Naive thymus-derived CD8-positive, alpha-beta T cell (primary cell): ENCODE results near the gene CRYBA2. TPM values are rescaled to one million over a fixed set of nuclear protein-coding genes. Genes with fewer than 3 reads are reported as not detected.

Experiments
- ATAC-seq, 2 donors: fragments of 150-1000 bp; cut with Tn5 transposase in 1 of 2; sonication (Bioruptor Pico), chemical (Tn5 transposase) in 1 of 2; 1 replicate in 1 of 2; 2 replicates in 1 of 2; pipeline ENCODE4 v1.10.0; 2021; ENCODE audit warnings: mild to moderate bottlenecking in 2 of 2, moderate library complexity in 2 of 2
- POLR2A ChIA-PET: fragments of 350-600 bp; sonication (Branson Sonifier 250); formaldehyde crosslinking; loops from one replicate; lab custom pipeline; 2021; ENCODE audit warnings: antibody characterized with exemption; lab: Charles Lee
- DNase-seq, 10 donors: peaks; one replicate each; pipeline versions ENCODE4 v3.0.0 to v3.0.0-alpha.2; 2020 to 2022
- H3K27ac Mint-ChIP-seq, 10 donors: one replicate each; pipeline ENCODE4 v1.8.0; 2020 to 2022; ENCODE audit warnings: mild to moderate bottlenecking in 10 of 10, mixed read lengths in 10 of 10, moderate library complexity in 4 of 10, inconsistent platforms in 1 of 10
- H3K27me3 Mint-ChIP-seq, 5 donors: one replicate each; pipeline ENCODE4 v1.8.0; 2021 to 2022; ENCODE audit warnings: mixed read lengths in 5 of 5
- H3K36me3 Mint-ChIP-seq, 3 donors: one replicate each; pipeline ENCODE4 v1.8.0; 2020 to 2022; ENCODE audit warnings: mixed read lengths in 3 of 3, mild to moderate bottlenecking in 2 of 3, inconsistent platforms in 1 of 3
- H3K4me1 Mint-ChIP-seq, 4 donors: one replicate each; pipeline ENCODE4 v1.8.0; 2021 to 2022; ENCODE audit warnings: mixed read lengths in 4 of 4
- H3K4me3 Mint-ChIP-seq, 10 donors: one replicate each; pipeline ENCODE4 v1.8.0; 2020 to 2022; ENCODE audit warnings: mild to moderate bottlenecking in 10 of 10, mixed read lengths in 10 of 10, moderate library complexity in 6 of 10, inconsistent platforms in 1 of 10
- H3K9me3 Mint-ChIP-seq, 9 donors: one replicate each; pipeline ENCODE4 v1.8.0; 2020 to 2022; ENCODE audit warnings: mixed read lengths in 9 of 9, mild to moderate bottlenecking in 3 of 9, inconsistent platforms in 1 of 9, moderate library complexity in 1 of 9
- polyA plus RNA-seq, 3 donors: library from polyadenylated mRNA; unstranded; fragments of 300-500 nt; fragmentation: Illumina TruSeq; gene quantifications; one replicate each; pipeline ENCODE4 v1.2.3, GENCODE V29; 2021
- total RNA-seq, 8 experiments: library from RNA in 2 of 8; stranded (reverse) in 2 of 8; gene quantifications; one replicate each; pipeline ENCODE4 v1.2.3 and lab custom pipeline; 2021 to 2026

Gene CRYBA2
- total and polyA plus RNA-seq, 5 experiments from 2014 or later = not detected

DNA sequence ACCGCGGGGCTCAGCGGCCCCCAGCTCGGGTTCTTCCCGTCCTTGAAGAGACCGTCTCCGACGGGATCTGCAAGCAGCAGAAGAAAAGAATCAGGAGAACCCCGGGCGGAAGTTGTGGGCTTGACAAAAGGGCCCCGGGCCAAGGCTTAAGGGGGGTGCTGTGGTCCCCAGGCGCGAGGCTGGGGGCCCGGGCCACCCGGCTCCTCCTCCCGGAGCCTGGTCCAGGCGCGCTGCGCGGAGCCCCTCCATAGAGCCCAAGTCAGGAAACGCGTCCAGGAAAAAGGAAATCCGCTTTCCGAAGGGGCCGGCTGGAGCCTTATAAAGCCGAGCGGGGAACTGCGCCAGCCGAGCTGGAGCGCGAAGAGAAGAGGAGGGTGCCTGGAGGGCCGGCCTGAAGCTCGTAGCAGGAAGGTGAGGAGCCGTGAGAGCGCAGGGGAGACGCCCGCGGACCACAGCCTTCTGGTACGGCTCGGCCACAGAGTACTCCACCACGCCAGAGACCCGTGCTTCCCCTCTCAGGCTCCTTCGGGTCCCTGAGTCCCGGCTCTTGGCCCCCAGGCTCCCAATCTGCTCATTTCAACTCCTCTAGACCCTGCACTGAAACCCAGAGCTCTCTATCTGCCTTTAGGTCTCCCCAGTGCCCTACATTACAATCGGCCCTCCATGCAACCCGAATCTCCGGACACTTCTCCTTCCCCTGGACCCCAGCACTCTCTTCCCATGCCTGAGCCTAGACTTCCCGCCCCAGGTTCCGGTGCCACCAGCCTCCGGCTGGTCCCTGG is 8.8 kb downstream of the CRYBA2 start:
- H3K4me1 Mint-ChIP-seq = peaks cover 25 to 52% (median 39%) of the 10 kb centered on the region in 4 donors
- DNase-seq (peak in 1 of 10 donors; percentile 57), ATAC-seq (no peak)
- H3K36me3 Mint-ChIP-seq = peaks cover 0 to 2% (median 0%) of the 10 kb centered on the region in 3 donors
- H3K9me3 Mint-ChIP-seq = no peaks in the 10 kb centered on the region
- POLR2A ChIA-PET = no interaction called here
- peak overlapping the region in 8 of 10 donors; percentile 12 to 64 (median 54) for H3K4me3 Mint-ChIP-seq
- H3K27me3 Mint-ChIP-seq = peaks cover 39 to 100% (median 65%) of the 10 kb centered on the region in 5 donors
- H3K27ac Mint-ChIP-seq = peak overlapping the region in 2 of 10 donors; percentile 27 to 40

DNA sequence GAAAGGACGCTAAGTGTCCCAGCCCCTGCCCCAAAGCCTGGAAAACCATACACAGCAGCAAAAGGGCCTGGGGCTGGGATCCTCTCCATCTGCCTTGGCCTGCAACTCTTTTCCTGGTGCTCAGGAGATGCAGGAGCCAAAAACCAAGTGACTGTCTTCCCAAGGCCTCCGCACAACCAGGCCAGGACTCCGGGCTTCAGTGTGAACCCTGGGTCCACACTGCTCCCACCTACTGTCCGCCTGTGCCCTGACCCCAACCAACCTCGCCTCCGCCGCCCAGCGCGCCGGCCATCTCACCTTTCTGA is 9.3 kb downstream of the CRYBA2 start:
- no peak overlapping the region for H3K27ac Mint-ChIP-seq
- no peaks in the 10 kb centered on the region for H3K9me3 Mint-ChIP-seq
- H3K4me1 Mint-ChIP-seq = peaks cover 25 to 52% (median 40%) of the 10 kb centered on the region in 4 donors
- no peak for ATAC-seq
- peak overlapping the region in 5 of 10 donors; percentile 7 to 53 (median 26) for H3K4me3 Mint-ChIP-seq
- H3K36me3 Mint-ChIP-seq = peaks cover 0 to 2% (median 0%) of the 10 kb centered on the region in 3 donors
- POLR2A ChIA-PET = no interaction called here
- peak in 1 of 10 donors; percentile 15 for DNase-seq
- peaks cover 33 to 100% (median 59%) of the 10 kb centered on the region in 5 donors for H3K27me3 Mint-ChIP-seq

GRCh38 chr2:218983263-218983933 is 9.8 kb downstream of the CRYBA2 start:
- Mint-ChIP-seq H3K27ac (peak overlapping the region in 1 of 10 donors; percentile 18), H3K4me3 (peak overlapping the region in 8 of 10 donors; percentile 13 to 87 (median 36)), H3K9me3 (no peaks in the 10 kb centered on the region), H3K4me1 (peaks cover 25 to 52% (median 40%) of the 10 kb centered on the region in 4 donors), H3K27me3 (peaks cover 31 to 100% (median 58%) of the 10 kb centered on the region in 5 donors), H3K36me3 (peaks cover 0 to 2% (median 0%) of the 10 kb centered on the region in 3 donors)
- ATAC-seq = no peak
- POLR2A ChIA-PET = no interaction called here
- DNase-seq = peak in 1 of 10 donors; percentile 15

GRCh38 chr2:218982586-218983262 is 10.5 kb downstream of the CRYBA2 start:
- Mint-ChIP-seq H3K36me3 (peaks cover 0 to 2% (median 0%) of the 10 kb centered on the region in 3 donors), H3K27ac (peak overlapping the region in 1 of 10 donors; percentile 24), H3K4me1 (peaks cover 25 to 52% (median 40%) of the 10 kb centered on the region in 4 donors), H3K9me3 (no peaks in the 10 kb centered on the region), H3K27me3 (peaks cover 34 to 100% (median 59%) of the 10 kb centered on the region in 5 donors), H3K4me3 (peak overlapping the region in 9 of 10 donors; percentile 48 to 87 (median 72))
- ATAC-seq (no peak), DNase-seq (peak in 1 of 10 donors; percentile 52)
- POLR2A ChIA-PET = interaction anchor here (0.8 kb wide), 1 partner anchor 98 kb away, joined by 3 read pairs; no protein-coding TSS in a partner anchor

DNA sequence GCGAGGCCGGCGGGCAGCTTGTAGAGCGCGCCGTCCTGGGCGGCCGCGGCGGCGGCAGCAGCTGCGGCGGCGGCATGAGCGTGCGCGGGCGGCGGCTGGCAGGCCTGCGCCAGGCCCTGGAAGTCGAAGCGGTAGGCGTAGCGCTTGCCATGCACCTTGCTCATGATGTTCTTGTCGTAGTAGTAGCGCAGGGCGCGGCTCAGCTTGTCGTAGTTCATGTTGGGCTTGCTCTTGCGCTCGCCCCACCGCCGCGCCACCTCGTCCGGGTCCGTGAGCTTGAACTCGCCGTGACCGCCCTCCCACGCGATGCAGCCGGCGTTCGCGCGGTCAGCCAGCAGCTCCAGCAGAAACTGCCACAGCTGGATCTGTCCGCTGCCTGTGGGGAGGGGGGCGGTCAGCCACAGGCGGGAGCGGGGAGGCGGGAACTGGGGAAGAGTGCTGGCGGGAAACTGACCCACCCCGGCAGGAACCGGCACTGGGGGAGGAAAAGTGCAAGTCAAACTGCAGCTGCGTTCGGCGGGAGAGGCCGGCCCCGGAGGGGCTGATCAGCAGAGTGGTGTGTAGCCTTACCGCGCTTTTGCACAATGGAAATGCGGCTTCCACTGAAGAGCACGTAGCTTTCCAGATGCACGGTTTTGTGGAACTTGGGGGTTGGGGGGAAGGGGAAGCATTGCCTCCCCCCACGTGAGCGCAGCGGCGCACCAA is 11.2 kb downstream of the CRYBA2 start:
- peak overlapping the region; percentile 48 to 87 (median 72) for H3K4me3 Mint-ChIP-seq
- ATAC-seq (peak; percentile 39 to 59), DNase-seq (peak in 3 of 10 donors; percentile 33 to 62 (median 35))
- H3K4me1 Mint-ChIP-seq = peaks cover 25 to 52% (median 40%) of the 10 kb centered on the region in 4 donors
- POLR2A ChIA-PET = interaction anchor here (0.8 kb wide), 1 partner anchor 97 kb away, joined by 3 read pairs; no protein-coding TSS in a partner anchor
- H3K27me3 Mint-ChIP-seq = peaks cover 36 to 100% (median 60%) of the 10 kb centered on the region in 5 donors
- peaks cover 0 to 2% (median 0%) of the 10 kb centered on the region in 3 donors for H3K36me3 Mint-ChIP-seq
- no peaks in the 10 kb centered on the region for H3K9me3 Mint-ChIP-seq
- H3K27ac Mint-ChIP-seq = peak overlapping the region in 1 of 10 donors; percentile 24

- no peak for DNase-seq
- Mint-ChIP-seq H3K36me3 (peaks cover 0 to 2% (median 0%) of the 10 kb centered on the region in 3 donors), H3K4me3 (peak overlapping the region; percentile 76 to 95 (median 86)), H3K27me3 (peaks cover 31 to 100% (median 60%) of the 10 kb centered on the region in 5 donors), H3K4me1 (peaks cover 25 to 52% (median 40%) of the 10 kb centered on the region in 4 donors), H3K27ac (peak overlapping the region in 2 of 10 donors; percentile 25 to 75), H3K9me3 (no peaks in the 10 kb centered on the region)
- POLR2A ChIA-PET = interaction anchor here (0.6 kb wide), 1 partner anchor 341 kb away, joined by 4 read pairs; no protein-coding TSS in a partner anchor
- peak; percentile 7 to 19 for ATAC-seq
Measured at GRCh38 chr2:218981390-218981880, 11.8 kb downstream of the CRYBA2 start.

DNA sequence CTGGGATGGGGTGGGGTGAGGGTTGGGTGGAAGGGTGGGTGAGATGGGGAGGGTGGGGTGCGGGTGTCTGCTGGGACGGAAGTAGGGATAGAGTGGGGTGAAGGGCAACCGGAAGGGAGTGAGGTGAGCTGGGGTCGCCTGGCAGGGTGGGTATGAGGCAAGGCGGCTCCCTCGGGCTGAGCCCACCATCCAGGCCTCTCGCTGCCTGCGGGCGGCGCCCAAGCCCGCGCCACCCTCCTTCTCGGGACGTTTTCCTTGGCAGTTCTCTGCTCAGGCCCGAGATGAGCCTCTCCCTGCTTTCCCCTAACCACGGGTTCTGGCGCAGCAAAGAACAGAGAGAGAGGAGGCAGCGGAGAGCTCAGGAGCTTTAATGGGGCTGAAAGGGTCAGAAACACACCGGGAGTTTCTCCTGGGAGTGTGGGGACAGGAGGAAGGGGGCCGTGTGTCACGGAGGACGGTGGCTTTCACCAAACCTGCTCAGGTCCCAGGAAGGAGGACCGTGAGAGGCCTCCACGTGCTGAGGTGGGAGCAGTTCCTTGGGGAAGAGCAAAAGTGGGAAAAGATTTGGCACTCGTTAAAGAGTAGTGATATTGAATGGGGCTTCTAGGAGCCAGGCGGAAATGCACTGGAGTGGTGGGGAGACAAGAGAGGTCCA is 12.4 kb downstream of the CRYBA2 start:
- peaks cover 0 to 2% (median 0%) of the 10 kb centered on the region in 3 donors for H3K36me3 Mint-ChIP-seq
- peak overlapping the region; percentile 76 to 95 (median 86) for H3K4me3 Mint-ChIP-seq
- DNase-seq = no peak
- POLR2A ChIA-PET = interaction anchor here (0.6 kb wide), 1 partner anchor 340 kb away, joined by 4 read pairs; no protein-coding TSS in a partner anchor
- no peak for ATAC-seq
- H3K4me1 Mint-ChIP-seq = peaks cover 24 to 49% (median 36%) of the 10 kb centered on the region in 4 donors
- H3K27ac Mint-ChIP-seq = peak overlapping the region in 2 of 10 donors; percentile 25 to 75
- peaks cover 26 to 100% (median 59%) of the 10 kb centered on the region in 5 donors for H3K27me3 Mint-ChIP-seq
- no peaks in the 10 kb centered on the region for H3K9me3 Mint-ChIP-seq

GRCh38 chr2:218979846-218980734 is 13.1 kb downstream of the CRYBA2 start:
- Mint-ChIP-seq H3K27ac (peak overlapping the region in 1 of 10 donors; percentile 75), H3K27me3 (peaks cover 31 to 100% (median 62%) of the 10 kb centered on the region in 5 donors), H3K4me1 (peaks cover 20 to 44% (median 35%) of the 10 kb centered on the region in 4 donors), H3K9me3 (no peaks in the 10 kb centered on the region), H3K4me3 (peak overlapping the region; percentile 69 to 97 (median 80)), H3K36me3 (peaks cover 0 to 2% (median 0%) of the 10 kb centered on the region in 3 donors)
- ATAC-seq (peak; percentile 85 to 90), DNase-seq (peak; percentile 68 to 90 (median 82))
- POLR2A ChIA-PET = no interaction called here

DNA sequence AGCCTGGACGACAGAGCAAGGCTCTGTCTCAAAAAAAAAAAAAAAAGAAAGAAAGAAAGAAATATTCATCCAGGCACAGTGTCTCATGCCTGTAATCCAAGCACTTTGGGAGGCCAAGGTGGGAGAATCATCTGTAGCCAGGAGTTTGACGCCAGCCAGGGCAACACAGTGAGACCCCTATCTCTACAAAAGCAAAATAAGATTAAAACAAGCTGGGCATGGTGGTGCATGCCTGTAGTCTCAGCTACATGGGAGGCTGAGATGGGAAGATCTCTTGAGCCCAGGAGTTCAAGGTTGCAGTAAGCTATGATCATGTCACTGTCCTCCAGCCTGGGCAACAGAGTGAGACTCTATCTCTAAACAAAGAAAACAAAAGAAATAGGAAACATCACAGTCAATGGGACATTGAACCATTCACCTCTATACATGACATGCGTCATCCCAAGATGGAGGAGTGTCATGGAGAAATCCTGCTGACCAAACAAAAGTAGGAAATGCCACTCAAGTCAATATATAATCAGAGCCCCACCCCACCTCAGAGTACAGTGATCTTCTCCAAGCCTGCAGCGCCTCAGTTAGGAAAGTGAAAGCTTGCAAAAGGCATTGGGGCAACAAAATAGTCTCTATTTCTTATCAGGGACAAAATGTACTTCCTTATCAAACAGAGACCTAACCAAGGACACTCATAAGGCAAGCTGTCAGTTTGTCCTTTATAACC is 18.0 kb downstream of the CRYBA2 start:
- peaks cover 0 to 3% (median 0%) of the 10 kb centered on the region in 3 donors for H3K36me3 Mint-ChIP-seq
- H3K9me3 Mint-ChIP-seq = peaks cover 0 to 7% (median 0%) of the 10 kb centered on the region in 9 donors
- no peak overlapping the region for H3K4me3 Mint-ChIP-seq
- H3K27me3 Mint-ChIP-seq = peaks cover 42 to 88% (median 71%) of the 10 kb centered on the region in 5 donors
- H3K4me1 Mint-ChIP-seq = peaks cover 4 to 9% (median 6%) of the 10 kb centered on the region in 4 donors
- no peak overlapping the region for H3K27ac Mint-ChIP-seq
- POLR2A ChIA-PET = interaction anchor here (0.7 kb wide), 1 partner anchor 154 kb away, joined by 3 read pairs; no protein-coding TSS in a partner anchor
- DNase-seq = peak in 1 of 10 donors; percentile 4
- no peak for ATAC-seq

- Mint-ChIP-seq H3K9me3 (peaks cover 0 to 12% (median 0%) of the 10 kb centered on the region in 9 donors), H3K36me3 (peaks cover 0 to 3% (median 0%) of the 10 kb centered on the region in 3 donors), H3K4me3 (no peak overlapping the region), H3K4me1 (no peaks in the 10 kb centered on the region), H3K27ac (no peak overlapping the region), H3K27me3 (peaks cover 39 to 87% (median 64%) of the 10 kb centered on the region in 5 donors)
- POLR2A ChIA-PET = no interaction called here
- ATAC-seq (no peak), DNase-seq (no peak)
Measured at GRCh38 chr2:218970894-218971293, 22.3 kb downstream of the CRYBA2 start.
